ENCODE results near the gene TERT. TPM values are rescaled to one million over a fixed set of nuclear protein-coding genes. Genes with fewer than 3 reads are reported as not detected.

The TERT gene
- total RNA-seq, 1 donor from 2014 or later = 0.28 TPM

GRCh38 chr5:1281038-1281882, 13.6 kb downstream of the TERT start:
- TF ChIP-seq, protein P1, sequence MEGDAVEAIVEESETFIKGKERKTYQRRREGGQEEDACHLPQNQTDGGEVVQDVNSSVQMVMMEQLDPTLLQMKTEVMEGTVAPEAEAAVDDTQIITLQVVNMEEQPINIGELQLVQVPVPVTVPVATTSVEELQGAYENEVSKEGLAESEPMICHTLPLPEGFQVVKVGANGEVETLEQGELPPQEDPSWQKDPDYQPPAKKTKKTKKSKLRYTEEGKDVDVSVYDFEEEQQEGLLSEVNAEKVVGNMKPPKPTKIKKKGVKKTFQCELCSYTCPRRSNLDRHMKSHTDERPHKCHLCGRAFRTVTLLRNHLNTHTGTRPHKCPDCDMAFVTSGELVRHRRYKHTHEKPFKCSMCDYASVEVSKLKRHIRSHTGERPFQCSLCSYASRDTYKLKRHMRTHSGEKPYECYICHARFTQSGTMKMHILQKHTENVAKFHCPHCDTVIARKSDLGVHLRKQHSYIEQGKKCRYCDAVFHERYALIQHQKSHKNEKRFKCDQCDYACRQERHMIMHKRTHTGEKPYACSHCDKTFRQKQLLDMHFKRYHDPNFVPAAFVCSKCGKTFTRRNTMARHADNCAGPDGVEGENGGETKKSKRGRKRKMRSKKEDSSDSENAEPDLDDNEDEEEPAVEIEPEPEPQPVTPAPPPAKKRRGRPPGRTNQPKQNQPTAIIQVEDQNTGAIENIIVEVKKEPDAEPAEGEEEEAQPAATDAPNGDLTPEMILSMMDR (IDR thresholded peaks at IDR 0.05; ENCODE audit: unreplicated experiment) = no peak
- Mint-ChIP-seq H3K36me3 (ENCODE audit: low read depth, unreplicated experiment) (no peaks in the 10 kb centered on the region), H3K27ac (ENCODE audit: unreplicated experiment) (no peak overlapping the region), H3K4me3 (ENCODE audit: unreplicated experiment) (no peak overlapping the region), H3K4me1 (ENCODE audit: unreplicated experiment) (no peaks in the 10 kb centered on the region), H3K27me3 (ENCODE audit: unreplicated experiment) (peaks cover 13% of the 10 kb centered on the region), H3K9me3 (ENCODE audit: unreplicated experiment) (no peaks in the 10 kb centered on the region)
- DNase-seq (ENCODE audit: low spot score) = no peak

DNA sequence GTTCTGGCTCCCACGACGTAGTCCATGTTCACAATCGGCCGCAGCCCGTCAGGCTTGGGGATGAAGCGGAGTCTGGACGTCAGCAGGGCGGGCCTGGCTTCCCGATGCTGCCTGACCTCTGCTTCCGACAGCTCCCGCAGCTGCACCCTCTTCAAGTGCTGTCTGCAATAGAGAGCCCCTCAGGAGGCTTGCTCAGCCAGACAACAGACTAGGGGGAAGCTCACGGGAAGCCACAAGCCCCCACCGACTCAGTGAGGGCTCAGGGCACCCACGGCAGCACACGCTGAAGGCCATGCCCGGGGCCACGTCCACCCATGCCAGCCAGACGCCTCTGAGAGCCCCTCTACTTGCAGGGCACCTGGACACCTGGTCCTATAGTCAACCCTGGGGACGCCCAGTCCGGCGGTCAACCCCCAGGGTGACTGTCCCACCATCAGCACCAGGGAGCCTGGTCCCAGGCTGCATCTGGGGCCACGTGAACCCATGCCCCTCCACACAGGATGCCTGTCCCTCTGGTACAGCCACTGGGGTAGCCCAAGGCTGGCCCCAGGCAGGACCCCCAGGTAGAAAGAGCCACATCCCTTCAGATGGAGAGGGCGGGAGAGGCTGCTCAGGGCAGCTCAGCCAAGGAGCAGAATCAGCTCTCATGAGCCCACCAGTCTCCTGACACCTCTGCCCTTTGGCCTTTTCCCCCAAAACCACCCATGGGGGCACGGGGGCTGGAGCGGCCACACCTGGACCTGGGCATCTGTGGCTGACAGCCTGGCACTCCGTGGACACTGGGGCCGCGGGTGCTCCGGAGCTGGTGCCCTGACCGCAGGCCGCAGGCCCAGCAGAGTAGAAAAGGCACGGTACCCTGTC, 14.5 kb downstream of the TERT start:
- DNase-seq (ENCODE audit: low spot score) = no peak
- H3K4me3 Mint-ChIP-seq (ENCODE audit: unreplicated experiment) = no peak overlapping the region
- no peaks in the 10 kb centered on the region for H3K9me3 Mint-ChIP-seq (ENCODE audit: unreplicated experiment)
- H3K27ac Mint-ChIP-seq (ENCODE audit: unreplicated experiment) = no peak overlapping the region
- H3K36me3 Mint-ChIP-seq (ENCODE audit: low read depth, unreplicated experiment) = no peaks in the 10 kb centered on the region
- H3K4me1 Mint-ChIP-seq (ENCODE audit: unreplicated experiment) = no peaks in the 10 kb centered on the region
- TF ChIP-seq, protein P1 (IDR thresholded peaks at IDR 0.05; ENCODE audit: unreplicated experiment) = no peak
- H3K27me3 Mint-ChIP-seq (ENCODE audit: unreplicated experiment) = peaks cover 13% of the 10 kb centered on the region

GRCh38 chr5:1279443-1280151, 15.3 kb downstream of the TERT start:
- TF ChIP-seq, protein P1 (IDR thresholded peaks at IDR 0.05; ENCODE audit: unreplicated experiment) = no peak
- H3K36me3 Mint-ChIP-seq (ENCODE audit: low read depth, unreplicated experiment) = no peaks in the 10 kb centered on the region
- no peak for DNase-seq (ENCODE audit: low spot score)
- no peaks in the 10 kb centered on the region for H3K9me3 Mint-ChIP-seq (ENCODE audit: unreplicated experiment)
- H3K27ac Mint-ChIP-seq (ENCODE audit: unreplicated experiment) = no peak overlapping the region
- no peak overlapping the region for H3K4me3 Mint-ChIP-seq (ENCODE audit: unreplicated experiment)
- H3K4me1 Mint-ChIP-seq (ENCODE audit: unreplicated experiment) = peaks cover 2% of the 10 kb centered on the region
- peaks cover 13% of the 10 kb centered on the region for H3K27me3 Mint-ChIP-seq (ENCODE audit: unreplicated experiment)

DNA sequence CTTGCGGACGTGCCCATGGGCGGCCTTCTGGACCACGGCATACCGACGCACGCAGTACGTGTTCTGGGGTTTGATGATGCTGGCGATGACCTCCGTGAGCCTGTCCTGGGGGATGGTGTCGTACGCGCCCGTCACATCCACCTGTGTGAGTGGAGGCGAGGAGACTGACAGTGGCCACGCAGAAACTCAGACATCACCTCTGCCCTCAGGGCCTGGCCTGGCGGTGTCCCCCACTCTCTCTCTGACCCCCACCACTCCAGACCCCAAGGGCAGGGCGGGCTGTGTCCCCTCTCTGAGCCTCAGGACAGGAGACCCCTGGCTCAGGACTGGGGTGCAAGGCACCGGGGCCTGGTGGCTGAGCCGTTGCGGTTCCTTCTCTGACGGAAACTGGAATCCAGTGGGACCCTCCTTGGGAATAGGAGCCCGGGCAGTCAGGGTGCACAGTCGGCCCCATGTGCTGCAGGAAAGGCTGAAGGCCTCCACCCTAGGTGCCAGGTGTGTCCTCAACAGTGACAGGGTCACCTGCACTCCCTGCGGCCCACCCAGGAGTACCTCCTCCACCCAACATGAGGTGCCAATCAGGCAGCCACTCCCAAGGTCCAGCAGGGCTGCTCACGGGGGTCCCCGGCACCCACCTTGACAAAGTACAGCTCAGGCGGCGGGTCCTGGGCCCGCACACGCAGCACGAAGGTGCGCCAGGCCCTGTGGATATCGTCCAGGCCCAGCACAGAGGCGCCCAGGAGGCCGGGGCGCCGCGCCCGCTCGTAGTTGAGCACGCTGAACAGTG, 16.0 kb downstream of the TERT start:
- peaks cover 13% of the 10 kb centered on the region for H3K27me3 Mint-ChIP-seq (ENCODE audit: unreplicated experiment)
- peaks cover 2% of the 10 kb centered on the region for H3K4me1 Mint-ChIP-seq (ENCODE audit: unreplicated experiment)
- H3K27ac Mint-ChIP-seq (ENCODE audit: unreplicated experiment) = no peak overlapping the region
- no peak overlapping the region for H3K4me3 Mint-ChIP-seq (ENCODE audit: unreplicated experiment)
- H3K9me3 Mint-ChIP-seq (ENCODE audit: unreplicated experiment) = no peaks in the 10 kb centered on the region
- TF ChIP-seq, protein P1 (IDR thresholded peaks at IDR 0.05; ENCODE audit: unreplicated experiment) = no peak
- DNase-seq (ENCODE audit: low spot score) = no peak
- H3K36me3 Mint-ChIP-seq (ENCODE audit: low read depth, unreplicated experiment) = no peaks in the 10 kb centered on the region

Data from endothelial cell (in vitro differentiated cells).